SU-DHL-6 (cell line): ENCODE measurements around the gene FBXL13.

ENCODE experiments used
- EZH2phosphoT487 ChIP-seq: fragments of 200-600 bp; sonication (generic), shearing (Covaris generic); conservative IDR thresholded peaks from 2 replicates; pipeline ENCODE4 v1.6.1; 2018; ENCODE audit warnings: mild to moderate bottlenecking, antibody characterized with exemption, low read length, moderate library complexity, mixed read lengths
- TF ChIP-seq, protein P1 (sequence below): fragments of 200-600 bp; sonication (generic); IDR thresholded peaks from one replicate; pipeline ENCODE4 v1.5.1; 2017; ENCODE audit warnings: antibody characterized with exemption, mild to moderate bottlenecking, low read length, moderate library complexity; ENCODE audit not compliant: insufficient read depth, poor library complexity, severe bottlenecking

DNA sequence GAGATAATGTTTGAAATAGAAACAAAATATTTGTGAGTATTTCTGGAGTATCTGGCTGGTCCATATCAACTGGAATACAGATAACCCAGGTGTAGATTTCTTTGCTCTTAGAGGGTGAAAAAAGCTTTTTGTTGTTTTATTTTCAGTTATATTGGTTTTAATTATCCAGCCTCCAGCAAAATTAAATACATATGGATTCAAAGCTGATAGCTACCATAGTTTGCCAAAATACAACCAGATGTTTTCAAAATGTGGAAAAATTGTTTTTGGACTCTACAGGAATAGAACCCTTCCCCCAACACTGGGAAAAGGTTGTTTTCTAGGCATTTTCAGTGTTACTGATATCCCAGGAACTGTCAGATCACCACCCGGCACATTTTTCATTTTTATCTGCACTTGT, 131.7 kb downstream of the FBXL13 start:
- TF ChIP-seq, protein P1, sequence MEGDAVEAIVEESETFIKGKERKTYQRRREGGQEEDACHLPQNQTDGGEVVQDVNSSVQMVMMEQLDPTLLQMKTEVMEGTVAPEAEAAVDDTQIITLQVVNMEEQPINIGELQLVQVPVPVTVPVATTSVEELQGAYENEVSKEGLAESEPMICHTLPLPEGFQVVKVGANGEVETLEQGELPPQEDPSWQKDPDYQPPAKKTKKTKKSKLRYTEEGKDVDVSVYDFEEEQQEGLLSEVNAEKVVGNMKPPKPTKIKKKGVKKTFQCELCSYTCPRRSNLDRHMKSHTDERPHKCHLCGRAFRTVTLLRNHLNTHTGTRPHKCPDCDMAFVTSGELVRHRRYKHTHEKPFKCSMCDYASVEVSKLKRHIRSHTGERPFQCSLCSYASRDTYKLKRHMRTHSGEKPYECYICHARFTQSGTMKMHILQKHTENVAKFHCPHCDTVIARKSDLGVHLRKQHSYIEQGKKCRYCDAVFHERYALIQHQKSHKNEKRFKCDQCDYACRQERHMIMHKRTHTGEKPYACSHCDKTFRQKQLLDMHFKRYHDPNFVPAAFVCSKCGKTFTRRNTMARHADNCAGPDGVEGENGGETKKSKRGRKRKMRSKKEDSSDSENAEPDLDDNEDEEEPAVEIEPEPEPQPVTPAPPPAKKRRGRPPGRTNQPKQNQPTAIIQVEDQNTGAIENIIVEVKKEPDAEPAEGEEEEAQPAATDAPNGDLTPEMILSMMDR = no peak
- TF ChIP-seq EZH2phosphoT487 = no peak
